Bronchial epithelial cell (primary cell): ENCODE measurements around the gene MTHFD2L. TPM values are rescaled to one million over a fixed set of nuclear protein-coding genes. Genes with fewer than 3 reads are reported as not detected.

Source experiments
- DNase-seq: peaks from one replicate; pipeline ENCODE4 v3.0.0-alpha.2; 2010; ENCODE audit warnings: low read depth
- FAIRE-seq: peaks from 2 replicates; lab custom pipeline; 2011; peaks lifted over from hg19 to GRCh38; lab: Jason Lieb, UNC
- H3K27me3 ChIP-seq: 2 replicates; pipeline ENCODE4 v1.5.1; 2011; ENCODE audit warnings: low read length; ENCODE audit not compliant: control insufficient read depth, insufficient read depth
- H3K36me3 ChIP-seq: 2 replicates; pipeline ENCODE4 v1.5.1; 2011; ENCODE audit warnings: low read length; ENCODE audit not compliant: control insufficient read depth, insufficient read depth
- H3K4me3 ChIP-seq: 2 replicates; pipeline ENCODE4 v1.5.1; 2011; ENCODE audit warnings: mild to moderate bottlenecking, low read depth, low read length, control low read depth
- CTCF ChIP-seq: IDR thresholded peaks from 2 replicates; pipeline ENCODE4 v1.5.1; 2011; ENCODE audit warnings: mild to moderate bottlenecking, moderate library complexity, low read length, control low read depth, inconsistent platforms; ENCODE audit not compliant: insufficient read depth, severe bottlenecking
- total RNA-seq: library from RNA; depleted of rRNA; stranded (reverse); fragments of >200 nt; gene quantifications from 2 replicates; pipeline ENCODE4 v1.2.1, GENCODE V29; 2014

Gene MTHFD2L
- total RNA-seq, 1 donor from 2014 or later = 29.0 TPM

- no peak for TF ChIP-seq CTCF
These were observed 23.3 kb downstream of the MTHFD2L start for GRCh38 chr4:74181219-74181618.

GRCh38 chr4:74188912-74189311 lies 31.0 kb downstream of the MTHFD2L start:
- no peaks in the 10 kb centered on the region for H3K36me3 ChIP-seq
- no peak overlapping the region for H3K4me3 ChIP-seq
- FAIRE-seq = no peak
- no peak for DNase-seq
- no peak for TF ChIP-seq CTCF
- H3K27me3 ChIP-seq = no peaks in the 10 kb centered on the region

More at GRCh38 chr4:74181219-74181618, 23.3 kb downstream of the MTHFD2L start:
- DNase-seq (peak; percentile 55), FAIRE-seq (no peak)
- Histone ChIP-seq H3K27me3 (no peaks in the 10 kb centered on the region), H3K36me3 (no peaks in the 10 kb centered on the region), H3K4me3 (no peak overlapping the region)

GRCh38 chr4:74189331-74190043 lies 31.6 kb downstream of the MTHFD2L start:
- FAIRE-seq = no peak

GRCh38 chr4:74190332-74190731 lies 32.4 kb downstream of the MTHFD2L start:
- Histone ChIP-seq H3K36me3 (no peaks in the 10 kb centered on the region), H3K4me3 (no peak overlapping the region), H3K27me3 (no peaks in the 10 kb centered on the region)
- FAIRE-seq (no peak), DNase-seq (no peak)
- no peak for TF ChIP-seq CTCF

More at GRCh38 chr4:74189331-74190043, 31.6 kb downstream of the MTHFD2L start:
- H3K27me3 ChIP-seq = no peaks in the 10 kb centered on the region
- DNase-seq = peak; percentile 71
- no peaks in the 10 kb centered on the region for H3K36me3 ChIP-seq
- no peak overlapping the region for H3K4me3 ChIP-seq
- TF ChIP-seq CTCF = peak; percentile 64

- no peak for TF ChIP-seq CTCF
- no peak for DNase-seq
- Histone ChIP-seq H3K36me3 (no peaks in the 10 kb centered on the region), H3K4me3 (no peak overlapping the region), H3K27me3 (no peaks in the 10 kb centered on the region)
- no peak for FAIRE-seq
These were observed 33.0 kb downstream of the MTHFD2L start for GRCh38 chr4:74190919-74191397.

- Histone ChIP-seq H3K27me3 (no peaks in the 10 kb centered on the region), H3K4me3 (no peak overlapping the region), H3K36me3 (no peaks in the 10 kb centered on the region)
- no peak for FAIRE-seq
- no peak for TF ChIP-seq CTCF
- DNase-seq = no peak
These were observed 39.2 kb downstream of the MTHFD2L start for GRCh38 chr4:74197080-74197479.
